SKM-1 treated with dmso at 0.1 percent for 144 hours (cell line): ENCODE results near the gene HINT3.
"Not testable (repeated sequence)": the region's sequence is repeated elsewhere in the genome, so short reads cannot be mapped to it uniquely, and the experiment has no call there.

ENCODE experiments used
- DNase-seq: peaks from one replicate; lab custom pipeline; 2025; ENCODE audit not compliant: unreplicated experiment; lab: John Stamatoyannopoulos, UW

The HINT3 gene

GRCh38 chr6:125939791-125940190, 16.8 kb upstream of the HINT3 start:
- no peak for DNase-seq

GRCh38 chr6:125940247-125941041, 16.1 kb upstream of the HINT3 start:
- no peak for DNase-seq

GRCh38 chr6:125942672-125943527, 13.7 kb upstream of the HINT3 start:
- DNase-seq, result no peak

GRCh38 chr6:125943528-125944433, 12.8 kb upstream of the HINT3 start:
- DNase-seq, result no peak

- peak; percentile 60 for DNase-seq
Observed at GRCh38 chr6:125944434-125944816, 12.1 kb upstream of the HINT3 start.

GRCh38 chr6:125944896-125945295, 11.7 kb upstream of the HINT3 start:
- no peak for DNase-seq

GRCh38 chr6:125945378-125946141, 11.0 kb upstream of the HINT3 start:
- no peak for DNase-seq

- no peak for DNase-seq
Observed at GRCh38 chr6:125947615-125948014, 9.0 kb upstream of the HINT3 start.

- no peak for DNase-seq
Observed at GRCh38 chr6:125948455-125948854, 8.1 kb upstream of the HINT3 start.

- no peak for DNase-seq
Observed at GRCh38 chr6:125949069-125949468, 7.5 kb upstream of the HINT3 start.

- DNase-seq, result no peak
Observed at GRCh38 chr6:125950293-125950692, 6.3 kb upstream of the HINT3 start.

GRCh38 chr6:125950716-125951115, 5.9 kb upstream of the HINT3 start:
- not testable (repeated sequence) for DNase-seq

GRCh38 chr6:125951323-125951722, 5.2 kb upstream of the HINT3 start:
- DNase-seq, result no peak

- no peak for DNase-seq
Observed at GRCh38 chr6:125952764-125953501, 3.6 kb upstream of the HINT3 start.

GRCh38 chr6:125953502-125953875, 3.1 kb upstream of the HINT3 start:
- DNase-seq, result no peak

- DNase-seq, result no peak
Observed at GRCh38 chr6:125954735-125955339, 1.7 kb upstream of the HINT3 start.

- DNase-seq, result no peak
Observed at GRCh38 chr6:125955973-125956372, 597 bp upstream of the HINT3 start.

- DNase-seq, result no peak
Observed at GRCh38 chr6:125957391-125957693, 772 bp downstream of the HINT3 start.

- peak; percentile 54 for DNase-seq
Observed at GRCh38 chr6:125957845-125958244, 1.3 kb downstream of the HINT3 start.

- DNase-seq, result no peak
Observed at GRCh38 chr6:125959041-125959440, 2.5 kb downstream of the HINT3 start.
